GM19452 (cell line): ENCODE measurements around the gene OSBPL10.
"Not testable (repeated sequence)": the region's sequence is repeated elsewhere in the genome, so short reads cannot be mapped to it uniquely, and the experiment has no call there.

Source experiments
- ATAC-seq: cut with Tn5 transposase; IDR thresholded peaks from one replicate; pipeline ENCODE4 v1.9.1; 2021; ENCODE audit not compliant: unreplicated experiment

OSBPL10 gene

DNA sequence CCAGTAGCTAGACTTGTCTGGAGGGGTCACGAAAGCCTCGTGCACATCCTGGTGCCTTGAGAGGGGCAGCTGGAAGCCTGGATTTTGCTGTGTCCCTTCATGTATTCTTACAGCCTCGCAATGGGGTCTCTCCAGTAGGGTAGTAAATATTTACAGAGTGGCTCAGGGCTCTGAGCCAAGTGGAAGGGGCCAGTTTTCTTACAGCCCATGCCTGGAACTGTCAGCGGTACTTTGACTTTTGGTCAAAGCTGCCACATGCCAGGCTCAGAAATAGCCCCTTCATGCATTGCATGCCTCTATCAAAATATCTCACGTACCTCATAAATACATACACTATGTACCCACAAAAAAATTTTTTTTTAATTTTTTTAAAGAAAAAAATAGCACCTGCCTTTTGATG, 119.2 kb downstream of the OSBPL10 start:
- ATAC-seq, result no peak

DNA sequence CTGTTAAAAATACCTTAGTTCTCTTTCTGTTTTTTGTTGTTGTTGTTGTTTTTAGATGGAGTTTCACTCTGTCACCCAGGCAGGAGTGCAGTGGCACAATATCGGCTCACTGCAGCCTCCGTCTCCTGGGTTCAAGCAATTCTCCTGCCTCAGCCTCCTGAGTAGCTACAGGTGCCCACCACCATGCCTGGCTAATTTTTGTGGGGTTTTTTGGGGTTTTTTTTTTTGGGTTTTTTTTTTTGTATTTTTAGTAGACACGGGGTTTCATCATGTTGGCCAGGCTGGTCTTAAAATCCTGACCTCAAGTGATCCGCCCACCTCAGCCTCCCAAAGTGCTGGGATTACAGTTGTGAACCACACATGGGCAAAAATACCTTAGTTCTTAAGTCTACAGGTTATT, 120.4 kb downstream of the OSBPL10 start:
- not testable (repeated sequence) for ATAC-seq

DNA sequence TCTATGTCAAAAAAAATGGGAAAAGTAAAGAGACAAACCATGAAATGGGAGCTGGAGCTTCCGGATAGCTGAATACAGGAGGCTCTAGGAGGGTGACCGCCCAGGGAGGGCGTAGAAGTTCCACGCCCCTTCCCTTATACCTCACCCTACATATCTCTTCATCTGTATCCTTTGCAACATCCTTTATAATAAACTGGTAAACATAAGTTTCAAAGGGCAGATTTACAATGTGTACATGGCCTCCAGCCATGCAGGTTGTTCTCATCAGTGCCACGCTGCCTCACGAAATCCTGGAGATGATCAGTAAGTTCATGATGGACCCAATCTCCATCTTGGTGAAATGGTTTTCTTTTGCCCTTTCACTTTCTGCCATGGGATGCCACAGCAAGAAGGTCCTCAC, 121.8 kb downstream of the OSBPL10 start:
- ATAC-seq, result no peak

DNA sequence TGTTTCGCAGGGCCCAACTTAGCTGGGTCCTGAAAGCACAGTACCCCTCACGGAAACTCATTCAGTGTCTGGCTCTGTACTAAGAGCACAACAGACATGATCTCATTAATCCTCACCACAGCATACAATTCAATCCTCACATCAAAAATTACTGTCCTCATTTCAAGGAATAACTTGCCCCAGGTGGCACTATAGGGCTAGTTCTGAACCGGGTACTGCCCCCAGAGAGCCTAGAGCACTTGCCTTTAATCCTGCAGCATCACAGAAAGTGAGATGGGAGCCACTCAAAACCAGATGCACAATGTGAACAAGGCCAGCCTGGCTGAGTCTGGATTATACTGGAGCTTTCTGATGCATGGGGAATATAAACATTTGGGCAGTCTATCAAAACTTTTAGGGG, 122.6 kb downstream of the OSBPL10 start:
- ATAC-seq, result no peak

DNA sequence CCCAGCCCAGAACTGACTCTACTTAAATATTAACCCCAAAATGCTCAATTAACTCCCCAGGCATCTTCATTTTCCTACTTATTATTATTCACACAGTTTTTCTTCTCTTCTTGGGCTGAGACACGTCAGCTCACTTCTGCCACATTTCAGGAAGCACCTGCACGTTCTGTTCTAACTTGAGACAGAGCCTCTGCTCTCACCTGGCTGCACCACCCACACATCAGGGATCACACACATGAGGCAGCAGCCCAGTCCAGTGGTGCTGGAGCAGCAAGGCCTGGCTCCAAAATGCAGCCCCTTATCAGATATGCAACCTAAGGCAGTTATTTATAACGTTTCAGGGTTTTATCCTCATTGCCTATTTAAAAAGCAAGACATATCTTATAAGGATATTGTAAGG, 127.5 kb downstream of the OSBPL10 start:
- ATAC-seq, result no peak

DNA sequence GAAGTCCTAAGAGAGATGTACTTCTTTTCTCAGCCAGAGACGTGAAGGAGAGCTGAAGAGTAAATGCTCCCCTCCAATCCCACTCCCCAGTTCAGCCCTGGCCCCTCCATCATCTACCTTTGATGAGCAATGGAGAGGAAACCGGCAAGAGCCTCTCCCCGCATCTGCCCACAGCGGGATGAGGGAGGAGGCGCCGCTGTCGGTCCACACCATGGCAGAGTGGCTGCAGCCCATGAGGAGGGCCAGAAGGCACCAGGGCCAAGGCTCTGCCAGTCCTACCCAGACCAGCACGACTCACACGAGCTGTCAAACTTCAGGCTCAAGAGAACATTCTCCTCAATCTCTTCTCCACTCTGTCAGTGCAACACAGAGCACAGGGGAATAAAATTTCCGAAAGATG, 129.8 kb downstream of the OSBPL10 start:
- no peak for ATAC-seq

DNA sequence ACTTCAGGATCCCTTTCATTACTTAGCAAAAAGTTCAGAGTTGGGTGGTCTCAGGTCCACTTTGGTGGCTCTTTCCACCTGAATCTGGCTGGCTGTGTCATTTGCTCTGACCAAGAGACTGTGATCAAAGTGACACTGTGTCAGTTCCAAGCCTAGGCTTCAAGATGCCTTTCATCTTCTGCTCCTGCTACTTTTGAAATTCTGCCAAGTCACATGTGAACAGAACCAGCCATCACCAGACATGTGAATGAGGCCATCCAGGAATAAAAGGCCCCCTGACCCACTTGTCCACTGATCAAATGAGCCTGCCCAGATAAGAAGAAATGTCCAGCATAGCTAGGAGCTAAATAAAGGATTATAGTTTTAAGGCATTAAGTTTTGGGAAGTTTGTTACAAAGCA, 132.2 kb downstream of the OSBPL10 start:
- no peak for ATAC-seq

DNA sequence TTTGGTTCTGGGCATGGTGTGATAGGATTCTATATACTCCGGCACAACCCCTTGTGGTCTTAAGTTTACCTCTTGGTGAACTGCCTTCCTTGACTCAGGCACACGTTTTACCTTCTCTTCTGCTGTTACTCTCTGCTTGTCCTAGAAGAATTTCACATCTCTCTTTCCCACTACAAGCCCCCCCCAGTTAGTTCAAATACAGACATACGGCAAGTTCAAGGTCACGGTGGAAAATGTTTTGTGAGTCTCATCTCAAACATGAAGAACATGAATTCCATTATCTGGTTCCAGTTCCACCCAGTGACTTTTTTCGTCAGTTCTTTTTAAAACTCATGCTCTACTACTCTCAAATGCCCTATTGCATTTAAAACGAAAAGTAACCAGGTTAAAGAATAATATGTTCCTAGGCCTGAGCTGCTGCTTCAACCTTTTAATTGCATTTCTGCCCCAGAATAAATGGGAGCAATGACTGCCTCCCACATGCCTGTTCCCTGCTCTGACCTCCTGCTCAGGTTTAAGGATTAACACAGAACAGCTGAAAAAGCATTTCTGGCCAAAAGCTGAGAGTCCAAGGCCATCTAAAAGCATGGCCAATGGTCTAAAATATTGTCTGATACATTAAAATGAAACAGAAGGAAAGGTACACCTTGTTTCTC, 132.8 kb downstream of the OSBPL10 start:
- no peak for ATAC-seq

DNA sequence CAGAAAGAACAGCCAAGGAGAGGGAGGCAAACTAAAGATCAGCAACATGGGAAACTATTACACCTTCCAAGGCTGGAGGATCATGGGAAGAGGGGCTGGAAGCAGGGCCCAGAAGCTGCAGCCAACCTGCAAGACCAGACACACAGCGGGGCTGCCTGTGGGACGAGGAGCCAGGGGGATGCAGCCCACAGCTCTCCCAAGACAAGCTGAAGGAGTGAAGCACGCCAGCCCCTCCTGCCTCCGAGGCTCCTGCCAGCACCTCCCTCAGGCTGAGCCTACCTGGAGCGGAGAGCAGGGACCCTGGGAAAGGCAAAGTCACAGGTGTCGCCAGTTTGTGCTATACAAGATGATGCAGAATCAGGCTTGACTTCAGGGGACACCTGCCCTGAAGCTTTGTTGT, 133.3 kb downstream of the OSBPL10 start:
- no peak for ATAC-seq

DNA sequence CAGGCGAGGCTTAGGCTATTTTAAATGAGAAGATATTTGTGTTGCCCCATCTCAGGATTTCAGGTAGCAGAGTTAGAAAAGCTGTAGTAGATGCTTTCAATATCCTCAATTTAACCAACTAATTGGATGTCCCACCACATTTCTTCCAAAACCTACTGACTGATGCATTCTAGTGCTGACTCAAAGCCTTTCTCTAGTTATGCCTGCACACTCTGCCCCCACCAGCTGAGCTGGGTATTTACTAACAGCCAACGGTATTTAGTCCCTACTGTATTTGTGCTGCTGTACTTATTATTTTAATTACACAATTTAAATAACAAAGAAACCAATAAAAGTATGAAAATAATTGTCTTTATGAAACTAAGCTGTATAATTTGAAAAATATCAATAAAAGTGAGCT, 139.5 kb downstream of the OSBPL10 start:
- no peak for ATAC-seq

DNA sequence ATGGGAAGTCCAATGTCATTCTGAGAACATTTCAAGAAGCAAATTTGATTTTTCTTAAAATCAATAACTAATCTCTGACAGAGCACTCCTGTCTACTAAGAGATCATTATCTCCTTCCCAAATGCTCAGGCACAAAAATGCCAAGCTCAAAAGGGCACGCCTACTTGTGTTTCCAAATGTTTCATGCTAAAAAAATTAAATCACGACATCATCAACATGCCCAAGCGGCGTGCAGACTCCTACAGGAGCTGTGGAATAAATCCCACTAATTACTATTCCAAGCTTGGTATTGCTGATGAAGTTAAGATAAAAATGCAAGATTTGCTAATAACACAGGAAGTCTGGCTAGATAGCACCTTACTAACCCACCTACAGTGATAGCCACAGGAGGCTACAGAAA, 140.8 kb downstream of the OSBPL10 start:
- ATAC-seq, result no peak

DNA sequence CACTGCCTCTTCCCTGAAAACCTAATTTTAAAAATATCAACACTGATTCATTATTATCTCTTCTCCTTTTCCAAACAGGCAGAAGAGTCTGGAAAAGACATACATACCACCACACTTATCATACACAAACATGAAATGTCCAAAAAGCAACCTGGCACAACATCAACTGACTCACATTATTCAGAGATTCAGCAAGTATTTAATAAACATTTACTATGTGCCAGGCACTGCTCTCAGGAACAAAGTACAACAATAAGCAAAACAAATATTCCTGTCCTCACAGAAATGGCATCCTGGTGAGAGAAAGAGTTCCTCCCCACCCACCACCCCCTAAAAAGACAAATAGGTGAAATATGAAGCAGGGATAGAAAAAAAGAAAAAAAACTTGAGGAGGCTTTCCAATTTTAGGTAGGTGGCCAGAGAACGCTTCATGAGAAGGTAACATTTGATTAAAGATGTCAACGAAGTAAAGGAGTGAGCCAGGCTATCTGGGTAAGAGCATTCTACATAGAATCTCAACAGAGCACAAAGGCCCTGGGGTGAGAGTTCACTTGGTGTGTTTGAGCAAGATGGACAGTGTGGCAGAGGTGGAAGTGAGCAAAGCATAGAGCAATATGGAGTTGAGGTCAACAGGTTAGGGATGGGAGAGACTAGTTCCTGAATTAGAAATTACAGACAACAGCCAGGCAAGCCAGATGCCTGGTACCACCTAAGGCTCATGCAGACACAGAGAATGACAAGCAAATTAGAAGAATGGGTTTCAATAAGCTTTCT, 141.7 kb downstream of the OSBPL10 start:
- ATAC-seq, result no peak

DNA sequence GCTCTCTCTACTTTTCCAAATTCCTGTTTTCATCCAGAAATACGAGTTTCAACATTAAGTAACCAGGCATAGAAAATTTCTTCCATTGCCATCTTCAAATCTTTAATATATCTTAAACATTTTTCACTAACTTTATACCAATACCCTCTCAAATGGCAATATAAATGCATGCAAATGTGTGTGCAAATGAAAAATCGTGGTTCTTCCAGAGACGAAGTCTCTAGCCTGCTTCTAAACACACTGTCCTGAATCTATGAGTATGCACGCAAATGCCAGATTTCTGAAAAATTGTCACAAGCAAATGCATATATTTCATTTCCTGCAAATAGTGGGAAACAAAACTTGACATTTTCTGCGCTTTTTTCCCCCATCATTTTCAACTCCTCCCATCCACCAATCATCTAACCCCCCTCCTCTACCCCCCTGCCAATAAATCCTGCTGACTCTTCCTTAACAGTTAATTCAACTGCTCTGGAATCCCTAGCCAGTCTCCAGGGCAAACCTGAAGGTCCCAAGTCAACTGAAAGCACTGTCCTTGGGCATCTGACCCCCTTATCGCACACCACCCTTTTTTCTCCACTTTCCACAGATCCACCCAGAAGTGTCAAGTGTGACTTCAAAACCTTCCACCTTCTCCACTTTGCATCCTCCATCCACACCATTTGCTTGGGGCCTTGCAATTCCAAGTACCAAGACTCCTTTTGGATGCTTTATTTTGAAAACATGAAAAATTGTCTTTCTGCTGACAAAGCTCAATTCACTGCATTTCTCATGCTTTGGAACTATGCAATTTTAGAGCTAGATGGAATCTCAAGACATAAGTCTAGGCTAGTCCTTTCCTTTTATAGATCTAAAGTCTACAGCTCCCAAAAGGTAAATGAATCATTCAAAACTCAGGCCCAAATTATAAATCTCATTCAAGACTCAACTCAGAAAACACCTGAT, 144.7 kb downstream of the OSBPL10 start:
- no peak for ATAC-seq

DNA sequence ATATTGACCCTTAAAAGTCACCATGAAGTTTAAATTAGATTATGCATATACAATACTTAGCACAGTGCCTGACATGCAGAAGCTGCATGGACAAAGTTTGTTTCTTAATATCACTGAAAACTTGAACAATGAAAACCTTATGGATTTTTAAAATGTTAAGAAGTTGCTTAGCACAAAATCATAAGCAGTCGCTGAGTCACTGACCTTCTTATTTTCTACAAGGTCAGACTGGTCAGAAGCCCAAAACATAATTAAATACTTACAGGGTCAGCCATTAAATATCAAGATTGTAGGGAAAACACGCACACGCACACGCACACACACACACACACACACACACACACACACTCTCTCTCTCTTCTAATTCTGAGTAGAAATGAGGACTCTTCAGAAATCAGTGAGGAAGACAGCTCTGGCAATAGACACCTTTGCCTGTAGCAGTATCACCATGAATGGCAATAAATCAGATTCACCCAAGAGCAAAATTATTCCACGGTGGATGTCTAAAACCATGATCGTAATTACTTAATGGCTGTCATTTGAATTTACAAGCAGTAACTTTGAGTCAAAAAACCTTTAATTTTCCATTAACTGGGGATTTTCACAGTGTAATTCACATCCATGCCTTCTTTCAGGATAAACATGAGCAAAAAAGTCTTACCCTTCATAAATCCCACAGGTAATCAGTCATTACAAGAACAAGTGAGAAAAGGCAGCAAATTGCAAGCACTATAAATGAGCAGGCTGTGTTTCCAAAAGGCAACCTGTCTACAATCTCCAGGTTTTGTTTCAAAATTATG, 147.5 kb downstream of the OSBPL10 start:
- no peak for ATAC-seq

DNA sequence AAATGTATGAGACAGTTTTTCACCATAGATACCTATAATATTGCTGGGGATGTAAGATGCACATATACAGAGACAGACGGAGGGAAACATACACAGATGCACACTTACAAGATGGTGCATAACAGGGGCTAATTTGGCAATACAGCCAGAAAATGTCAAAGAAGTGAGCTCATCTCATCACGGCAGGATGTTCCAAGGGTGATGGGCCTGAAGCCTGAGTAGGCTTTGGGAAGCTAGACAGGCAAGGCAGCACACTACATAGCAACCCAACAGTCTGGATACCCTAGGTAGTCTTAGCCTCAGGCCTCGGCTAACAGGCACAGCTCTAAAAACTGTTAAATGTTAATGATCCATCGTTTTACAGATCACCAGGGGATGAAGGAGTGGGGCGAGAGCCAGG, 148.5 kb downstream of the OSBPL10 start:
- no peak for ATAC-seq

DNA sequence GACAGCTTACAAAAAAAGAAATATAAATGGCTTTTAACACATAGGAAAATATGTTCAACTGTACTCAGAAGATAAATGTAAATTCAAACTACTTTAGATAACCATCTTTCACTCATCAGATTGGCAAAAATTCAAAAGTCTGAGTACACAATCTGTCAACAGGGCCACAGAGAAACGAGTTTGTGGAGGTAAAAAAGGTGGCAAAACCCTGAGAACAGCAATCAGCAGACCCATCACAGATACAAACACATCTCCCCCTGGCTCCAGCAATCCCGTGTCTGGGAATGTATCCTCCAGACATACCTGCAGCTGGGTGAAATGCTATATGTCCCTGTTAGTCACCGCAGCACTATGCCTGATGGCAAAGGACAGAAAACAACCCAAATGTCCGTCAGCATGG, 149.5 kb downstream of the OSBPL10 start:
- no peak for ATAC-seq

DNA sequence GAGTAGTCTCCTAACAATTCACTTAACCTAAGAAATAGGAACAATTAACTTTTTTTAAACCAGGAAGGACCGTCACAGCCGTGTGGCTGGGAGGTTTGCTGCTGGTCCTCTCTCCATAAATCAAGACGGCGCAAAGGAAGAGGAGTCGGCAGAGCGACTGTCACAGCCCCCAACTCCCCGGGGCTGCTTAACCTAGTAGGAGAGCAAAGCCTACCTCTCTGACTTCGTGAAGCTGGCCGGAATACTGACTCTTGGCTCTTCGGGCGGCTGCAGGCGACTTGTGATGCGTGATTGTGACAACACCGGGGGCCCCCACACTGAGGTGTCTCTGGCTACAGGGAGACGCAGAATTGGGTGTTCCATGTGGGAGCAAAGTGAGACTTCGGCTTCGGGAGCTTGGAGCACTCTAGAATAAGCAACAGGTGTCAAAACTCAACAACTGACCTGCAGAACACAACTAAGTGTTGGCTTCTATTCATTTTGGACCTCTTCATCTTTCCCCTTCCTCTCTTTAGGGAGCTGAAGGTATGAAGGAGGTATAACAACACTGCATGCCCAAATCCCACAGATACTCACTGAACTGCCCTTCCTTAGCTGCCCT, 151.1 kb downstream of the OSBPL10 start:
- ATAC-seq, result no peak

DNA sequence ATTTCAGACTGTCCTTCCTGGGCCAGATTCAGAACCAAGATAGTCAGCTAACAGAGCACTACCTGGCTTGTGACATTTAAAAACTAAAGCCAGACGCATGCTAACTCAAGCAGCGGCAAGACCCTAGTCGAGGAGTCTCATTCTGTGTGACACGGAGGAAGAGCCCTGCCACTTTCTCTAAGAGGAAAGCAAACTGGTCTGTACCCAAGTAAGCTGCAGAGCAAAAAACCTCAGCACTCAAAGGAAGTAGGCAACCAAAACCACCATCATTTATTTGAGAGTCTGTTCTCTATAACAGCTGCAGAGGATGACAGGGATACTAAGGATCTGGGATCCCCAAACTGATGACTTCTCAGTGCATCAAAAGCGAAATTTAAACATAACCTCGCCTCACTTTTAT, 152.1 kb downstream of the OSBPL10 start:
- no peak for ATAC-seq

DNA sequence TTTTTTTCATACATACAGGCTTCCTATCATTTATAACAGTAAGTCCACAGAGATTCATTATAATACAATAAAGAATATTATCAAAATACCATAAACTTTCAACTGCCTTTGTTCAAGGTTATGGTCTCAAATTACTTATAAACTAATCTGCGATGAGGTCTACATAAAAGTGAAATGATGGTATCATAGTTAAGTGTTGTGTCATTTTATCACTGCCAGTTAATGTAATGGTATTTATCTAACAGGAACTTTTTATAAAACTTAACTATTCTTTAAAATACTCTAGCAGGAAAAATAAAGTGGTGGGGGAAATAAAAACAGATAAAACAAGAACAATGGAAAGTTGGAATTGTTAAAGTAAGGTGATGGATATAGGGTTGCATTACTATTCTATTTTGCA, 153.1 kb downstream of the OSBPL10 start:
- no peak for ATAC-seq

DNA sequence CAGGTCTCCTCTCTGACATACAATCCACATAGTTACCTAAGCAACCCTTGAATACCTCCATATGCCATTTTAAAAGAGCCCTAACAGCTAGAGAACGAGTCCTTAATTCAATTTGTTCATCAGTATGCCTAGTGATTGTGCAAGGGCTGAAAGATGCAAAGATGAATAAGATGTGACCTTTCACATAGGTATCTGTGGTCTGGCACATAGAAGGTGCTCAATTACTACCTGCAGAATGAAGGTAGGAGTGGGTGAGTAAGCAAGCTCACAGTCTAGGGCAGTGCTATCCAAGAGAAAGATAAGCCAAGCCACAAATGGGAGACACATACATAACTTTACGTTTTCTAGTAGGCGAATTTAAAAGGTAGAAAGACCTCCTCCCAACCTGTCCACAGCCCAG, 157.9 kb downstream of the OSBPL10 start:
- no peak for ATAC-seq

DNA sequence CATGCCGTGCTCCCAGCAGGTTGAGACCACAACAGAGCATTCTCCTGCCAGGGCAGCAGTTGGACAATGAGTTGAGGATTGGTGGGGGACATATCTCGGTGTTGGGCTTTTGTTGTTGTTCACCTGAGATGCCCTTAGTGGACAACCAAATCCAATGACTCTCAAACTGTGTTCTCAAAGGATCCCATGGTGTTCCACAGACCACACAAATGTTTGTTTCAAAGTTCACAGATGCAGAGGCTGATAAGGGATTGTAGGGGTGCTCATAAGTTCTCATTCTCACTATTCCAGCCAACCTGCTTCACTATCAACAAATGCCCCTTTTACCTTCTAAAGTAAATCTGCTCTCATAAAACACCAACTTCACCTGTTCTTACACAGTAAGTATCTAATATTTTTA, 159.9 kb downstream of the OSBPL10 start:
- ATAC-seq, result no peak
